Measurements from ENCODE around the gene CKB.

The CKB gene

GRCh38 chr14:103546652-103547454 is 24.2 kb upstream of the CKB start:
- Histone ChIP-seq H3K27ac (replicated peaks) (no peak overlapping the region), H3K4me3 (replicated peaks; ENCODE audit: insufficient read depth, low read length) (no peak overlapping the region), H3K27me3 (ENCODE audit: insufficient read depth, poor library complexity, severe bottlenecking) (no peaks in the 10 kb centered on the region)
- no peak for TF ChIP-seq GABPA (IDR thresholded peaks at IDR 0.05; ENCODE audit: low read depth)
- peak; percentile 61 for TF ChIP-seq CTCF (IDR thresholded peaks at IDR 0.05; ENCODE audit: insufficient read depth, low read length)
- peak in 1 of 2 experiments; percentile 60 for DNase-seq (ENCODE audit: low read depth in 1 of 2, low spot score in 1 of 2)

GRCh38 chr14:103545915-103546651 is 23.5 kb upstream of the CKB start:
- DNase-seq (ENCODE audit: low read depth in 1 of 2, low spot score in 1 of 2): no peak
- Histone ChIP-seq H3K27ac (replicated peaks) (no peak overlapping the region), H3K4me3 (replicated peaks; ENCODE audit: insufficient read depth, low read length) (no peak overlapping the region), H3K27me3 (ENCODE audit: insufficient read depth, poor library complexity, severe bottlenecking) (no peaks in the 10 kb centered on the region)
- TF ChIP-seq POLR2AphosphoS5 (IDR thresholded peaks at IDR 0.05; ENCODE audit: low read depth) (no peak), REST (IDR thresholded peaks at IDR 0.05; ENCODE audit: insufficient replicate concordance, low read depth) (no peak), GABPA (IDR thresholded peaks at IDR 0.05; ENCODE audit: low read depth) (no peak), CTCF (IDR thresholded peaks at IDR 0.05; ENCODE audit: insufficient read depth, low read length) (no peak), SPI1 (IDR thresholded peaks at IDR 0.05; ENCODE audit: borderline replicate concordance, low read depth) (no peak)

GRCh38 chr14:103545219-103545914 is 22.7 kb upstream of the CKB start:
- Histone ChIP-seq H3K27ac (replicated peaks) (no peak overlapping the region), H3K27me3 (ENCODE audit: insufficient read depth, poor library complexity, severe bottlenecking) (peaks cover 1% of the 10 kb centered on the region), H3K4me3 (replicated peaks; ENCODE audit: insufficient read depth, low read length) (no peak overlapping the region)
- TF ChIP-seq GABPA (IDR thresholded peaks at IDR 0.05; ENCODE audit: low read depth): no peak
- TF ChIP-seq SPI1 (IDR thresholded peaks at IDR 0.05; ENCODE audit: borderline replicate concordance, low read depth): no peak
- TF ChIP-seq REST (IDR thresholded peaks at IDR 0.05; ENCODE audit: insufficient replicate concordance, low read depth): no peak
- TF ChIP-seq POLR2AphosphoS5 (IDR thresholded peaks at IDR 0.05; ENCODE audit: low read depth): no peak
- no peak for TF ChIP-seq CTCF (IDR thresholded peaks at IDR 0.05; ENCODE audit: insufficient read depth, low read length)
- DNase-seq (ENCODE audit: low read depth in 1 of 2, low spot score in 1 of 2): no peak
